ENCODE data around the gene DCPS.

DCPS gene

DNA sequence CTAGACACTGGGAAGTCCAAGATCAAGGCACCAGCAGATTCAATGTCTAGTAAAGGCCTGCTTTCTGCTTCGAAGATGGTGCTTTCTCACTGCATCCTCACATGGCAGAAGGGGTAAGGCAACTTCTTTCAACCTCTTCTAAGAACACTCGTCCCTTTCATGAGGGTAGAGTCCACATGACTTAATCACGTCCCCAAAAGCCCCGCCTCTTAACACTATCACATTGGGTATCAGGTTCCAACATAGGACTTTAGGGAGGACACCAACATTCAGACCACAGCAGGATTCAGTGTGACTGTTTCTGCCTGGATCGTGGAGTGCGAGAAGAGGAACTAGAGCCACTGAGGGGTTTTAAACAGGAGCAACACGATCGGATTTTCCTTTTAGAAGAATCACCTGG, 24.7 kb upstream of the DCPS start:
- H3K4me3 ChIP-seq (ENCODE audit: low read length) = no peak overlapping the region
- DNase-seq (ENCODE audit: low read depth) = no peak
- TF ChIP-seq, protein P1, sequence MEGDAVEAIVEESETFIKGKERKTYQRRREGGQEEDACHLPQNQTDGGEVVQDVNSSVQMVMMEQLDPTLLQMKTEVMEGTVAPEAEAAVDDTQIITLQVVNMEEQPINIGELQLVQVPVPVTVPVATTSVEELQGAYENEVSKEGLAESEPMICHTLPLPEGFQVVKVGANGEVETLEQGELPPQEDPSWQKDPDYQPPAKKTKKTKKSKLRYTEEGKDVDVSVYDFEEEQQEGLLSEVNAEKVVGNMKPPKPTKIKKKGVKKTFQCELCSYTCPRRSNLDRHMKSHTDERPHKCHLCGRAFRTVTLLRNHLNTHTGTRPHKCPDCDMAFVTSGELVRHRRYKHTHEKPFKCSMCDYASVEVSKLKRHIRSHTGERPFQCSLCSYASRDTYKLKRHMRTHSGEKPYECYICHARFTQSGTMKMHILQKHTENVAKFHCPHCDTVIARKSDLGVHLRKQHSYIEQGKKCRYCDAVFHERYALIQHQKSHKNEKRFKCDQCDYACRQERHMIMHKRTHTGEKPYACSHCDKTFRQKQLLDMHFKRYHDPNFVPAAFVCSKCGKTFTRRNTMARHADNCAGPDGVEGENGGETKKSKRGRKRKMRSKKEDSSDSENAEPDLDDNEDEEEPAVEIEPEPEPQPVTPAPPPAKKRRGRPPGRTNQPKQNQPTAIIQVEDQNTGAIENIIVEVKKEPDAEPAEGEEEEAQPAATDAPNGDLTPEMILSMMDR (conservative IDR thresholded peaks at IDR 0.05; ENCODE audit: low read depth, low read length) = no peak

DNA sequence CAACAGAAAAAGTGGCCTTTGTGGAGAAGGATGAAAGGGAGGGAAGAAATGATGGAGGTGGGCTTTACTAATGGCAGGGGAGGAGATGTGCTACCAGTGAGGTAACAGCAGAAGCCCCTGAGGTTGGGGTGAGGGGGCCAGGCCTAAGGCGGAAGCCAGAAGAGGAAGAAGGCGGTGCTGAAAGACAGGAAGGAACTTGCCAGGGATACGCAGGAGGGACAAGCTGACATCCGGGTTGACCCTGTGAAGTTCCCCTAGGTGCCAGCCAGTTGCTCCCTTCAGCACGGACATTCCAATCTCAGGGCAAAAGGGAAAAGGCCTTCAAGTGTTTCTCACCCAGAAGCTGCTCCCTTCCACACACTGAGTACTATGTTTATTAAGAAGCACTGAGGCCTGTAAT, 23.3 kb upstream of the DCPS start:
- H3K4me3 ChIP-seq (ENCODE audit: low read length) = no peak overlapping the region
- no peak for DNase-seq (ENCODE audit: low read depth)
- TF ChIP-seq, protein P1 (conservative IDR thresholded peaks at IDR 0.05; ENCODE audit: low read depth, low read length) = no peak

DNA sequence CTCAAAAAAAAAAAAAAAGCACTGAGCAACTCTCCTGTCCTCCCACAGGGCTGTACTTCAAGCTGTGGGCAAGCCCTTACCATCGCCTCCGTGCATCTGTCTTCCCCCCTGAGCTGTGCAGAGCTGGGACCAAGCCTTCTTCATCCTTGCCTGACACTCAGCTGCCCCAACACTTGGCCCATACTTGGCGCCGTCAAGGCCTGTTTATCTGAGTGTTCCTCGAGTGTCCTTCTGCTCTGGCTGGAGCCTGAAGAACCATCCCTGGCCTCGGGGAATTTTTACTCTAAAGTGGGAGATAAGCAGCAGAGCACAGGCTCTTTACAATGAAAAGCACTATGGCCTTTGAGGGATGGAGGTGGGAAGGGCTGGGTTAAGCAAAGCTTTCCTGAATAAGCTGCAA, 22.6 kb upstream of the DCPS start:
- no peak overlapping the region for H3K4me3 ChIP-seq (ENCODE audit: low read length)

DNA sequence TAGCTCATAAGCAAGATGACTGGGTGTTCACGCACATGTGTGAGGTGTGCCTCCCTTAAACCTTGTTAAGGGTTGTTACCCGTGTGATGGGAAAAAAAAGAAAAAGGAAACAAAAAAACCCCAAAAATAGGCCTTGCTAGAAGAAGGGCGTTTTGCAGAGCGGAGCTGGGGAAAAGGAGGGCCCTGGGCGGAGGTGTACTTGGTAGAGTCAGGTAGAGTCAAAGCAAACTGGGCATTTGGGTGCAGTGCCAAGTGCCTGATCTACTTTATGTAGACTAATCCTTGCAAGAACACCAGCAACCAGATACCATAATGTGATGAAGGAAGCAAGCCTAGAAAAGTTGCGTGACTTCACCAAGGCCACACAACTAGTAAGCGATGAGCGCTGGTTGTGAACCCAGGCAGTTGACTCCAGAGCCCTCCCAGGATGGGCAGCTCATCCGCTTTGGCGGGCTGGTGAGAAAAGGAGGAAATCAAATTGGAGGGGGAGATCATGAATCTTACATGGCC, 22.1 kb upstream of the DCPS start:
- DNase-seq (ENCODE audit: low read depth) = no peak
- TF ChIP-seq, protein P1 (conservative IDR thresholded peaks at IDR 0.05; ENCODE audit: low read depth, low read length) = no peak
- no peak overlapping the region for H3K4me3 ChIP-seq (ENCODE audit: low read length)

More for the DNA sequence above, 22.6 kb upstream of the DCPS start:
- DNase-seq (ENCODE audit: low read depth) = no peak
- TF ChIP-seq, protein P1 (conservative IDR thresholded peaks at IDR 0.05; ENCODE audit: low read depth, low read length) = no peak

DNA sequence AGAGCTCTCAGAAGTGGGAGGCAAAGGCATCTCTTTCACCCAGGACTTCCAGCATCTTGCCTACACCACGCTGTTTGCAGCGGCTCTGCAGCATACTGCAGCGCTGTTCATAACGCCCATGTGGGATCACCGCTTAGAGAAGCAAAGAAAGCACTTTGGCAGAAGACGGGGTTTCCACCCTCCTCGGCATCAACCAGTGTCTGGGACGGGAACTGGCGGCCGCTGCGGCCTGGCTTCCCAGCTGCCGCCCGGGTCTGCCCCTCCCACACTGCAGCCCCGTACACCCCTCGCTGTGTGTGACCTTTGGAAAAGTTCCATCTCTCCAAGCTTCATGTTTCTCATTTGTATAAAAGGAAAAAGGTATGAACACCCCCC, 21.5 kb upstream of the DCPS start:
- no peak for DNase-seq (ENCODE audit: low read depth)
- peak overlapping the region; percentile 58 for H3K4me3 ChIP-seq (ENCODE audit: low read length)
- TF ChIP-seq, protein P1 (conservative IDR thresholded peaks at IDR 0.05; ENCODE audit: low read depth, low read length) = no peak

DNA sequence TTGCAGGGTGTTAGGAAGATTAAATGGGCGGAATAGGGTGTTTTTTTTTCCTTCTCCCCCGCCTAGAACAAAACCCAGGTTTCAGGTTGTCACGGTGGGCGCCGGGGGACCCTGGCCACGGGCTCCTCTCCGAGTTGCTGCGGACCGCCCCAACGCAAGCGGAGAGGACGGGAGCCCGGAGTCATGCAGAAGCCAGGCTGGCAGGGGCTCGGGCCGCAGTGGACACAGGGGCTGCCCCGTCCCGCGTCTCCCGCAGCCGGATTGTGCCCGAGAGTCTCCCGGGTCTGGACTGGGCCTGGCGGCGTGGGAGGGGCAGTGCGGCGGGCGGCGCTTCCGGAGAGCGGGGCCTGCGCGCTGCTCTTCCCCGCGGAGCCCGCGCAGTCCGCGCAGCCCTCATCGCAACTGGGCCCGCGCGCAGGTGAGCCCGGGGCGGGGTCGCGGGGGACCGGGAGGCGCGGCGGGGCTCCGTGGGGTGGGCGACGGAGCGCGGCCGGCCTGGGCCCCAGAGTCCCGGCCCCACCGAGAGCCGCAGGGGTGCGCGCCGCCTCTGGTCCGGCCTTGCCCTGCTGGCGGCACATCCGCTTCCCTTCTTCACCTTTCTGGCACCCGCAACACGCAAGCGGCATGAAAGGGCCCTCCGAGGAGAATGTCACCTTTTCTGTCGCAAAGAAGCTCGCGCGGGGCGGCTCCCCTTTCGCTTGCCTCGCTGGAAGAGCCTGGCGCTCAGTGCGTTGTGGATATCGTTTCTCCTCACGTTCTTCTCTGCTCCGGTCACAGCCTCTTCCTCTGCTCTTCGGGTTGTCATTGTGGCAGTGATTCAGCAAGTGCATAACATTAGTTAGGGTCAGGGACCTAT, 20.9 kb upstream of the DCPS start, which contains the start of gene TIRAP:
Gene TIRAP, plus strand, starts transcription at position 358 of the 856 bp plus-strand sequence. CDS start 7,802 bp downstream, outside the sequence.
- TF ChIP-seq, protein P1 (conservative IDR thresholded peaks at IDR 0.05; ENCODE audit: low read depth, low read length) = no peak
- no peak for DNase-seq (ENCODE audit: low read depth)
- H3K4me3 ChIP-seq (ENCODE audit: low read length) = peak within 1 kb of the TSS; percentile 71

DNA sequence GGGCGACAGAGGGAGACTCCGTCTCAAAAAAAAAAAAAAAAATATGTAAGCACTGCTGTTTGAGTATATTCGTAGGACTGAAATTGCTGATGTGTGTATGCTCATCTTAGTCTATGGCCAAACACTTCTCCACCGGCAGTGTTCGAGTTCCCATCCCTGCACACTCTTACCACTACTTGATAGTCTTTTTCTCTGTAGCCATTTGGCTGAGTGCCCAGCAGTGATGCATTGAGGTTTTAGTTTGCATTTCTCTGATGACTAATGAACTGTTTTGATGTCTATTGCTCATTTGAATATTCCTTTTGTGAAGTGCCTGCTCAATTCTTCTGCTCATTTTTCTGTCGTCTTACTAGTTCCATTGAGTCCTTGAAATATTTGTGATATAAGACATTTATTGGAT, 19.0 kb upstream of the DCPS start:
- TF ChIP-seq, protein P1 (conservative IDR thresholded peaks at IDR 0.05; ENCODE audit: low read depth, low read length) = no peak
- DNase-seq (ENCODE audit: low read depth) = peak; percentile 53
- H3K4me3 ChIP-seq (ENCODE audit: low read length) = no peak overlapping the region

Data from retinal pigment epithelial cell (primary cell).